ENCODE results near the gene KANK2. TPM values are rescaled to one million over a fixed set of nuclear protein-coding genes. Genes with fewer than 3 reads are reported as not detected.
"Not testable (repeated sequence)": the region's sequence is repeated elsewhere in the genome, so short reads cannot be mapped to it uniquely, and the experiment has no call there.

The KANK2 gene
- total RNA-seq, 1 donor from 2014 or later = 225 TPM

DNA sequence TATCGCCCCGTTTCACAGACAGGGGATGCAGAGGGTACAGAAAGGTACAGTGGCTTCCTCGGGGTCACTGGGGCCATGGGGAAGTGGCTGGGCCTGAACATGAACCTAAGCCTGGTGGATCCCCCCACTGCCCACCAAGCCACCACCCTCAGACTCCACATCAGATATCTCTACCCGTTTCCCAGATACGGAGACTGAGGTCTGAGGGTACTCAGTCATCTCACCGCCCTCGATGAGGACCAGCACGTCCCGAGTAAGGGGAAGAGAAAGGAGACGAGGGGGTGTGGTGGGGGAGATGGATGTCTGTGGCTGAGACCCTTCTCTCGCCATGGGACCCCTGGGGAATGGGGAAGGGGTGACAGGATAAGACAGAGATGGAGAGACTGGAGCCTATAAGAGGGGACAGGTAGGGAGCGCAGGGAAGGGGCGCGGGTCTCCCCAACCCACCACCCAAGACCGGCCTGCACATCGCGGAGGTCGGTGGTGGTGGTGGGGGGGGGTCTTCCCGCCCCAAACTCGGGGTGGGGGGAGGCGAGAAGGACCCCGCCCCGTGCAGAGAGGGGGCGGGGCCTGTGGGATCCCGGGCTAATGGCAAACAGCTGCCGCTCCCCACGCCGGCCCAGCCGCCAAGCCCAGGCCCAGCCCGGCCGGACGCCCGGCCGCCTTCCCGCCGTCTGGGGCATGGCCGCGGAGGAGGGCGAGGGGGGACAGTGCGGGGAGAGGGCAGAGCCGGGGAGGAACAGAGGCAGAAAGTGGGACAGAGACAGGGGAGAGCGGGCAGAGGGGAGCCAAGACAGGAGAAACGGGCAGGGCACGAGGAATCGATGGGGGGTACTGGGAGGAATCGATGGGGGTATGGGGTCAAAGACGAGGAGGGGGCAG is 698 bp downstream of the KANK2 start:
- no peak for DNase-seq (ENCODE audit: low spot score)

DNA sequence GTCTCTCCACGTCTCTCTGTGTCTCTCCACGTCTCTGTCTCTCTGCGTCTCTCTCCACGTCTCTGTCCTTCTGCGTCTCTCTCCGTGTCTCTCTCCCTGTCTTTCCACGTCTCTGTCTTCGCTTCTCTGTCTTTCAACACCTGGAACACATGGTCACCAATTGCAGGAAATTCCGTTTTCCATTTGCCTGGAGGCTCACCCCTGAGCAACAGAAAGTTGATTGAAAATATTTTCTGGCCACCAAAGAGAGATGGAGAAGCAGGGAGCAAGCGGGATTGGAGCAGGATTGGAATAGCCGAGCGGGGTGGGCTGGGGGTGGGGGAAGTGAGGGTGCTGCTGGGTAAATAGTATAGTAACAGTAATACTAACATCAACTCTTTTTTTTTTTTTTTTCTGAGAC is 1.7 kb downstream of the KANK2 start:
- no peak for DNase-seq (ENCODE audit: low spot score)

DNA sequence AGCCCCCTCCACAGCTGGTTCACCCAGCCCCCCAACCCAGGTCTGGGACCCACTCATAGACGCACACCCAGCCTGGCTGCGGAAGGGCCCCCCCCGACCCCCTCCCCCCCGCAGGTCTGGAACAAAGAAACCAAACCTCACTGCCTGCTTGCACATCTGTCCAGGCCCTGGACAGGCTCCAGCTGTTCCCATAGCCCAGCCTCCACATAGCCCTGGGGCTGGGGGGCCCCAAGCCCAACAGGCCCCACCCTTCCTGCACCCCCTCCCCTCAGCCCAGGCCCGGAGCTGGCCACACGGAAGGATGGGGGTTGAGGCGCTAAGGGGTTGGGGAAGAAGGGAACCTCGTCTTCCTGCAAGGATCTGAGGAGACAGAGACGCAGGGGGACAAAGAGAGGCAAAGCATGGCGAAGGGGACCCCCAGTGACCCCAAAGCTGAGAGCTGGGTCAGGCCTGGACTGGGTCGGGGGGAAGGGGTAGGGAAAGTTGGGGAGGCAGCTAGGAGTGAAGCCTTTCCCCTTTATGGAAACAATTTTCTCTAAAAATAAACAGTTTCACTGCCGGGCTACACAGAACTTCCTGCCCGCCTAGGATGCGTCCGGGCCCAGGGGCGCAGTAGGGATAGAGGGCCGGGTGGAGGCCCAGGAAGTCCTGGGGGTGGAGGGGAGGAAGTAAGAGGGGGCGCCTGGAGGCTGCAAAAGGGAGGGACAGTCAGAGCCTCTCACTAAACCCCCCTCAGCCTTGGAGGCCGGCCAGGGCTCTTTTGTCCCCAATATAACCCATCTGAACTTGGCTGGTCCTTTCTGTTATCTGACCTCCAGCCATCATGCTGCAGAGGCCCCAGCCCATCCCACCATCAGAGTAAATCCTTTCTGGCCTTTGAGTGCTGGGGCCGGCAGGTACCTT is 2.4 kb downstream of the KANK2 start:
- DNase-seq (ENCODE audit: low spot score) = no peak

DNA sequence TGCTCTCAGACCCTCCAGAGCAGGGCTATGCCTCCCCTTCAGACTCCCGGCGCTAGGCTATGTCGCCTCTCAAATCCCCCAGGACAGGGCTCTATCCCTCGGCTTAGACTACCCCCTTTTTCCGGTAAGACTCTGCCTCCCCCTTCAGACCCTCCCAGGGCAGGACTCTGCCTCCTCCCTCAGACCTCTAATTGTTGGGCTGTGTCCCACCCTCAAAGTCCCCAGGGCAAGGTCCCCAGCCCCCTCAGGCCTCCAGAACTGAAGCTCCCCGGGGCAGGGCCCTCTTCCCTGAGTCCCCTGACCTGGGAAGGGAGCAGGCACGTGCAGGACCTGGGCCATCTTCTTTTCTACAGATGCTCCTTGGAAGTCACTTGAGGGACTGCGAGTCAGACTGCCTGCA is 3.2 kb downstream of the KANK2 start:
- DNase-seq (ENCODE audit: low spot score) = no peak

DNA sequence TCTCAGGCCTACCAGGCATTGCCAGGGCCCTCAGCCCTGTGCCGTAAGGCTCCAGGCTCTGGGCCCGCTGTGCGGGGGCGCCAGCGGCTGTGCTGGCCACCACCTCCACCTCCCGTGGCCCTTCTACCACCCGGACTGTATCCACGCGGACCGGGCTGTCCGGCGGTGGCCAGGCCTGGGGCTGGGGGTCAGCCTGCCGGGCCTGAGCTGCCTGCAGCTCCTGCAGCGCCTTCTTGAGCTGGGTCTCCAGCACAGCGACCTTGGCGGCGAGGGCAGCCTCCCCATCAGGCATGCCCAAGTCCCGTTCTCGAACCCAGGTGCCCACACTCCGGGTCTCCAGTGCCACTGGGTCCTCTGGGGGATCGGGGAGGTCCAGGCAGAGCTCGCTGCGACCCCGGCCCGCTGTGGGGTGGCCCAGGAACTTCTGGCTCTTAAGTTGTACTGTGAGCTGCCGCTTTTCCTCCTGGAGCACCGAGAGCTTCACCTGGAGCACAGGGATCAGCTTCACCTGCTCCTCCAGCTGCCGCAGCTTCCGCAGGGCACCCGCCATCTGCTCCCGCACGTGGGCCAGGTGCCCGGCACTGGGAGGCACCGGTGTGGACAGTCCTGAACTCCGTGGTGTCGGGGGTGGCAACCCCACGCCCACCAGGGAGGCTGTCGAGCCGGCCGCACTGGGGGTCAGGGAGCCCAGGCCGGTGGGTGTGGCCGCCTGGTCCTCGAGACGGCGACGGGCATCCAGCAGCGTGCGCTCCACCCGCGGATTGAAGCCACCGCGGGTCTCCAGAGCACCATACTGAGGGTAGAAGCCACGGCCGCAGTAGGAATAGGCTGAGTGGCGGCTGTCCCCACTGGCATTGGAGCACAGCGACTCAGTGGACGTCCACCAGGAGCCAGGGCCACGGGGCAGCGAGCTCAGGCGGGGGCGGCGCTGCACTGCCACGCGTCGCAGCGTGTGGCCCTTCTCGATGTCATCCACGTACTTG is 4.1 kb downstream of the KANK2 start:
- no peak for DNase-seq (ENCODE audit: low spot score)

DNA sequence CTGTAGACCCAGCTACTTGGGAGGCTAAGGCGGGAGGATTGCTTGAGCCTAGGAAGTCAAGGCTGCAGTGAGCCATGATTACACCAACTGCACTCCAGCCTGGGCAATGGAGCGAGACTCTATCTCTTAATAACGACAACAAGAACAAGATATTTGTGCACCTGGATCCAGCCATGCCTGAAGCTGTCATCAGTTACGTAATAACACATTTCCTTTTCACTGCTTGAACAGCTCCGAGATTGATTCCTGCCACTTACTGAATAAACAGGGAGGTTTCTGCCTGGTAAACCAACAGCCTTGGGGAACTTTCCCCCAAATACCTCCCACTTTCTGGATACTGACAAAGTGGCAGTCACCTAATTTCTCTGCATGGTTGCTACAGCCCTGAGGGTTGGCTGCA is 5.4 kb downstream of the KANK2 start:
- no peak for DNase-seq (ENCODE audit: low spot score)

DNA sequence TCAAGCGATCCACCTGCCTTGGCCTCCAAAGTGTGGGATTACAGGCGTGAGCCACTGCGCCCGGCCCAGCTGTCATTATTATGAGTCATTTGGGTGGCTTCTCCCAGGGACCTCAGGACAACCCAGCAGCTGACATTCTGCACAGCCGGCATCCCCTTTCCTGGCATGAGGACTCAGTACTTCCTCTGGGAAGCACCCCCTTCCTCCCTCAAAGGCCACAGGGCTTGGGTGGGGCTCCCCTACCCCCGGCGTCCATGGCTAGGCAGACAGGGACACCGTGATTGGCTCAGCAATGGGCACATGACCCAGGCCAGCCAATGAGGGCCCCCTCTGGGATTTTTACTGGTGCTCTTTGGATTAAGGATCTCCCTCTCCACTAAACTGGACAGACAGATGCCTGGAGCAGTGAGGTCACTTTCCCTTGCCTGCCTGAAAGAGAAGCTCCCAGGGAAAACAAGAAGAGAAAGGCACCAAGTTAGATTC is 6.0 kb downstream of the KANK2 start:
- DNase-seq (ENCODE audit: low spot score) = no peak

DNA sequence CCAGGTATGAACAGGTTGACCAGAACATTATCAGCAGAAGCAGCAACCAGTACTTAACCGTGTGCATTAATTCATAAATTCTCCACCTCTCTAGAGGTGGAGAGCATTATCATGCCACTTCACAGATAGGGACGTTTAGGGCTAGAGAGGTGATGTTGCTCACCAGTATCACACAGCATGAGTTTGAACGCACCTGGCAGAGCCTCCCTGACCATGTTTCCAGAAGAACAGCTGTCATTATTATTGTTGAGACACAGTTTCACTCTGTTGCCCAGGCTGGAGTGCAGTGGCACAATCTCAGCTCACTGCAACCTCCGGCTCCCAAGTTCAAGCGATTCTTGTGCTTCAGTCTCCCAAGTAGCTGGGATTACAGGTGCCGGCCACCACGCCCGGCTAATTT is 6.8 kb downstream of the KANK2 start:
- no peak for DNase-seq (ENCODE audit: low spot score)

DNA sequence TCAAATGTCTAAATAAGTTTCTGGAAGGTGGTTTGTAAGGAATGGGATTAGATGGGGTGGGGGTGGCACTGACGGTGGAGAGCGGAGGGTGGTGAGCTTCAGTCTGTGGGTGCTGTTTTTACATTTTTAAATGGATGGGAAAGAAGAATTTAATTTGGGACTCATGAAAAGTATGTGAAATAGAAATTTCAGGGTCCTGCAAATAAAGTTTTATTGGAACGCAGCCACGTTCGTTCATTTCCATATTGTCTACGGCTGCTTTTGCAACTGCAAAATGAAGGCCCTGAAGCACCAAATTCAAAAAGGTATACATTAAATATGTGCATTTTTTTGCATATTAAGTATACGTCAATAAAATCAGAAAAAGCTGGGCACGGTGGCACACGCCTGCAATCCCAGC is 9.9 kb downstream of the KANK2 start:
- no peak for DNase-seq (ENCODE audit: low spot score)

DNA sequence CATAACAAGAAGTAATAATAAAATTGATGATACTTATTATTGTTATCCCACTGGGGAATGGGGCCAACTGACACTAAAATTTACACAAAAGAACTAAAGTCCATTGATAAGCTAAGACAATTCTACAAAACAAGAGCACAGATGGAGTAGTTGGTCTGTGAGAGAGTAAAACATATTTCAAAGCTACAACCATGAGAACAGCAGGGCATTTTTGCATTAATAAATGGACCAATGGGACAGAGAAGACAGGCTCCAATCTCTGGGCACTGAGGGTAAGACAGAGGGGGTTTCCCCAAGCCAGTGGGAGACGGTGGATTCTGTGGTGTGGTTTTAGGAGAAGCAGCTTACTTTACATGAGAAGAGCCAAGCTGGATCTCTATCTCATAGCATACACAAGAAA is 14.4 kb downstream of the KANK2 start:
- no peak for DNase-seq (ENCODE audit: low spot score)

DNA sequence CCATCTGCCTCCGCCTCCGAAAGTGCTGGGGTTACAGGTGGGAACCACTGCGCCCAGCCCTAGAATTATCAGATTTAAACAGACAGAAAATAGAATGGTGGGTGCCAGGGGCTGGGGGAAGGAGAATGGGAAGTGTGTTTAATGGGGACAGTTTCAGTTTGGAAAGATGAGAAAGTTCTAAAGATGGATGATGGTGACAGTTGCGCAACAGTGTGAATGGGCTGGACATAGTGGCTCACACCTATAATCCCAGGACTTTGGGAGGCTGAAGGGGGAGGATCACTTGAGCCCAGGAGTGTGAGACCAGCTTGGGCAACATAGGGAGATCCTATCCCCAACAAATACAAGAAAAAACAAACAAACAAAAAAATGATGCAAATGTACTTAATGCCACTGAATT is 15.9 kb downstream of the KANK2 start:
- DNase-seq (ENCODE audit: low spot score) = no peak

DNA sequence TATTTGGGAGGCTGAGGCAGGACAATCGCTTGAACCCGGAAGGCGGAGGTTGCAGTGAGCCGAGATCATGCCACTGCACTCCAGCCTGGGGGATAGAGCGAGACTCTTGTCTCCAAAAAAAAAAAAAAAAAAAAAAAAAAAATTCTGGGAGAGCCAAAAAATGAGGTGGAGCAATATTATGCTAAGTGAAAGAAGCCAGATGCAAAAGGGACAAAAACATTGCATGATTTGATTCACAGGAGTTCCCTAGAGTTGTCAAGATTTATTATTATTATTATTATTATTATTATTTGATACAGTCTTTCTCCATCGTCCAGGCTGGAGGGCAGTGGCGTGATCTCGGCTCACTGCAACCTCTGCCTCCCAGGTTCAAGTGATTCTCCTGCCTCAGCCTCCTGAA is 16.4 kb downstream of the KANK2 start:
- not testable (repeated sequence) for DNase-seq (ENCODE audit: low spot score)

DNA sequence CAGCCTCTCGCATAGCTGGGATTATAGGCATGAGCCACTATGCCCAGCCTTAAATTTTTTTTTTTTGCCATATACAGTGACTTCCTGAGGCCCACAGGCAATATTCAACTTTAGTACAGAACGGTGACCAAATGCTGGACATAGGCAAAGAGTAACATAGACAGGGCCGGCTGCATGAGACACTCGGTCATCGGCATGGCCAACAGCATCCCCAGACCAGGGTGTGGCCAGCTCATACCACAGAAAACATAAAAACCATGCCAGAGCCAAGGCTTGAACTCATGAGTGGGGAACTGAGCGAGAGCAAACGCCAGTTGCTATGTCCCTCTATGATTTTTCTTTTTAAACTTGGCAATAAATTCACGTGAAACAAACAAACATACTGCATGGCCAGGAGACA is 17.0 kb downstream of the KANK2 start:
- no peak for DNase-seq (ENCODE audit: low spot score)

DNA sequence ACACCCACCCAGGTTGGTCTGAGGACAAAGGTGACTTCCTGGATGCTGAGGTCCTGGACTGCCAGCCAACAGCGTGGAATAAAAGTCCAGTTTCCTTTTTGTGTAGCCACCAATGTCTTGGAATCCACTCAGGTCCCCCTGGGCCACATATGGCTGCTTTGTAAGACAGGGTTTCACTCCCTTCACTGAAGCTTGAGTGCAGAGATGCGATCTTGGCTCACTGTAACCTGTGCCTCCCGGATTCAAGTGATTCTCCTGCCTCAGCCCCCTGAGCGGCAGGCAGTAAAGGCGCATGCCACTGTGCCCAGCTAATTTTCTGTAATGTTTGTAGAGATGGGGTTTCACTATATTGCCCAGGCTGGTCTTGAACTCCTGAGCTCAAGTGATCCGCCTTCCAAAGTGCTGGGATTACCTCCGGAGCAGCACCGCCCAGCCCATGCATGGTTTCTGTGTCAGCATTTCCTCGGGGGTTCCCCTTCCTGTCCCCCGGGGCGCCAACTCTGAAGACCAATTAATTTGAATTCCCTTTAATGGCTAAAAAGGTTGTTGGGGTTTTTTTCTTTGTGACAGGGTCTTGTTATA is 17.5 kb downstream of the KANK2 start:
- DNase-seq (ENCODE audit: low spot score) = no peak

DNA sequence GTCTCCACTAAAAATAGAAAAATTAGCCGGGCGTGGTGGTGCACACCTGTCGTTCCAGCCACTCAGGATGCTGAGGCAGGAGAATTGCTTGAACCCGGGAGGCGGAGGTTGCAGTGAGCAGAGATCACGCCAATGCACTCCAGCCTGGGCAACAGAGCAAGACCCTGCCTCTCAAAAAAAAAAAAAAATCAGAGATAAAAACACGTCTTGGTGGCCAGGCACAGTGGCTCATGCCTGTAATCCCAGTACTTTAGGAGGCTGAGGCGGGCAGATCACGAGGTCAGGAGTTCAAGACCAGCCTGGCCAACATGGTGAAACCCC is 18.2 kb downstream of the KANK2 start:
- not testable (repeated sequence) for DNase-seq (ENCODE audit: low spot score)

DNA sequence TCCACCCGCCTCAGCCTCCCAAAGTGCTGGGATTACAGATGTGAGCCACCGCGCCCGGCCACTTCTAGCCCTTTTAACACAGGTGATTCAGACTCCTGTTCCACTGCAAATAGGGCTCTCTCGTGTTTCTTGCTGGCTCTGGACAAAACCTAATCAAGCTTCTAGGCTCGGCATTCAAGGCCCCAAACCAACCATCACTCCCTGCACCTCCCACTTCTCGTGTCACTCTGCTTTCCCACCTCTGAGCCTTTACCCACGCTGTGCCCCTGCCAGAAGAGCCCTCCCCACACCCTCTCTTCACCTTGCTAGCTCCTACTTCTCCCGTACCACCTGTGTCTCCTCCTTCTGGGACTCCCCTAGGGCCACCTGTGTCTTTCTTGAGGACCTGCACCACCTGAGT is 19.8 kb downstream of the KANK2 start:
- no peak for DNase-seq (ENCODE audit: low spot score)

DNA sequence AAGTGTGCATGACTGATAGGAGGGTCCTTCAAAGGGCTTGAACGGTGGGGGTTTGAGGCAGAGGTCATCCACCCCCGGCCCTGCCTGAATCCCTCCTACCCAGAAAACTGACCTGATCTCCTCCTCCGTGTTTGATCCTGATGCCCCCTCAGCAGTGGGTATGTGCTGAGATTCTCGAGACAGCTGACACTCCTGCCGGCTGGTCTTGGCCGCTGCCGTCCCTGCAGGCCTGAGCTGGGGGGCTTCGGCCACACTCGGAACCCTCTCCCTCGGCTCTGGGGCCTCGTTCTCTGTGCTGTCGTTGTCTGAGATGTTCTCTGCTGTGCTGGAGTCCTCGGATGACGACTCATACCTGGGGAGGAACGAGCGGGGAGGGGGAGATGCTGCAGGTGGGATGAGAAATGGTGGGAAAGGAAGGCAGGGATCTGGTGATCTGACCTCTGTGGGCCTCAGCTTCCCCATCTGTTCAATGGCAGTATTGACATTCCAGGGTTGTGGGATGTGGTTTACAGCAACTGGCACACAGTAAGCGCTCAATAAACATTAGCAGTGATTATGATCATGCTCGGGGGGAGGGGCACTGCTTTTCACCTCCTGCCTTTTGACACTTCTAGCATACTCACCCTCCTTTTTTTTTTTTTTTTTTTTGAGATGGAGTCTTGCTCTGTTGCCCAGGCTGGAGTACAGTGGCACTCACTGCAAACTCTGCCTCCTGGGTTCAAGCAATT is 20.7 kb downstream of the KANK2 start:
- no peak for DNase-seq (ENCODE audit: low spot score)

DNA sequence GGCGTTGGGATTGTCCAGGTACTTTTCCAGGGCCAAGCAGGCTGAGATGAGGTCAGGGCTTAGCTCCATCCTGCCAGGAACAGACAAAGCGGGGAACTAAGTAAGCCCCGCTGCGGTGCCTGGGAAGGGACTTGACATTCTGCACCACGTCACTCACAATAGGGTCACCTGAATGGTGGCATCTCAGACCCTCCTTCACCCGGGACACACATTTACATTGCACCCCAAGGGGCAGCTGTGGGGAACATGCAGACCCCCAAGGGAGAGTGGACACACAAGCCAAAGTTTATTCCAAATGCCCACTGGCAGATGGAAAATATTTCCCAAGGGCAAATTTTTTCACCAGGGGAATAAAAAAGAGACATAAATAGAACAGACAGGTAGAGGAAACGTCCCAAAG is 21.4 kb downstream of the KANK2 start:
- no peak for DNase-seq (ENCODE audit: low spot score)

DNA sequence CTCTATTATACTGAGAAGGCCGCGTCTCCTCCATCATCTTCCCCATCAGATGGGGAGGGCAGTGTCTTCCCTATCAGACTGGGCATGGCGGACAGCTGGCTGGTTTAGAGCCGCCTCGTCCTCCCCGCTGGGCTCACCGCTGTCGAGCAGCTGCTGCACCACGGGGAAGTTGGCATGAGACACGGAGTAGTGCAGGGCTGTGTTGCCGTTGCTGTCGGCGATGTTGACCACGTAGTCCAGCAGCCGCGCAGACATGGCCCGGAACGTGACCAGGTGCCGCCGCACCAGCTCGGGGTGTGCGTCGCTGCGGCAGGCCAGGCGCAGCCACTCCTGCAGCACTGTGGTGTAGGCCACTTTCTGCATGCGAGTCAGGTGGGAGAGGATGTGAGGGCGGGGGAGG is 23.0 kb downstream of the KANK2 start:
- no peak for DNase-seq (ENCODE audit: low spot score)

DNA sequence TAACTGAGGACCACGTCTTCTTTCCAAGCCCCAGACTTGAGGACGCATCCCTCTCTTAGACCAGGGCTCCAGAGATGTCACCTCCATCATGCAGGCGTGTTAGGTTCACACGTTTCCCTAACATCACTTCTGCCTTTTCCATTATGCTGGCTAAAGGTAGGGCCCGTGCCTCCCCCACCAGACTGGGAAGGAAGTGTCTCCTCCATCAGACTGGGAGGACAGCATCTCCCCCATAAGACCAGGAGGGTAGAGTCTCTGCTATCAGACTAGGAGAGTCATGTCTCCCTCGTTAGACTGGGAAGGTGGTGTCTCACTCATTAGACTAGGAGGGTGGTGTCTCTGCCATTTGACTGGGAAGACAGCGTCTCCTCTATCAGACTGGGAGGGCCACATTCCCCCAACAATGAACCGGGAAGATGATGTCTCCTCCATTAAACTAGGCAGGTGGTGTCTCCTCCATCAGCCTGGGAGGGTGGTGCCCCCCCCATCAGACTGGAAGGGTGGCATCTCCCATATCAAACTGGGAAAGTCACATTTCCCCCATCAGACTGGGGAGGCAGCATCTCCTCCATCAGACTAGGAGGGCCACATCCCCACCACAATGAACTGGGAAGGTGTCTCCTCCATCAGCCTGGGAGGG is 23.7 kb downstream of the KANK2 start:
- no peak for DNase-seq (ENCODE audit: low spot score)
